Pancreas (tissue), 10 donors: ENCODE results near the gene RTTN. TPM values are rescaled to one million over a fixed set of nuclear protein-coding genes. Genes with fewer than 3 reads are reported as not detected.

Experiments
- ATAC-seq, 4 donors: fragments of 200-7000 bp; cut with Tn5 transposase; one replicate each; pipeline versions ENCODE4 v1.8.0 to v1.9.1; 2020; ENCODE audit warnings: mild to moderate bottlenecking in 4 of 4, moderate library complexity in 4 of 4
- DNase-seq, 6 donors: peaks; one replicate each; pipeline ENCODE4 v3.0.0-alpha.2; 2020
- FAIRE-seq: peaks from 2 replicates; lab custom pipeline; 2012; peaks lifted over from hg19 to GRCh38; lab: Jason Lieb, UNC
- H3K27ac ChIP-seq, 4 donors: fragments of 200-600 bp; sonication (generic); 1 replicate in 3 of 4; 2 replicates in 1 of 4; pipeline versions ENCODE4 v1.5.0 to v1.8.0; 2020
- H3K27me3 ChIP-seq, 4 donors: fragments of 200-600 bp; one replicate each; pipeline ENCODE4 v1.8.0; 2021
- H3K36me3 ChIP-seq, 3 donors: fragments of 200-600 bp; sonication (generic) in 1 of 3; one replicate each; pipeline versions ENCODE4 v1.5.0 to v1.8.0; 2020 to 2021
- H3K4me1 ChIP-seq, 3 donors: fragments of 200-600 bp; one replicate each; pipeline ENCODE4 v1.8.0; 2021
- H3K4me3 ChIP-seq, 4 donors: fragments of 200-600 bp; sonication (generic) in 2 of 4; one replicate each; pipeline versions ENCODE4 v1.5.0 to v1.8.0; 2020 to 2021
- H3K9me3 ChIP-seq, 4 donors: fragments of 200-600 bp; one replicate each; pipeline ENCODE4 v1.8.0; 2021
- CTCF ChIP-seq, 4 donors: fragments of 200-600 bp; sonication (generic) in 3 of 4; IDR thresholded peaks; one replicate each; pipeline versions ENCODE4 v1.5.0 to v1.8.0; 2021; ENCODE audit warnings: antibody characterized with exemption in 4 of 4
- WGBS, 2 donors: extraction: QIAGEN DNeasy Blood & Tissue Kit; methylation state at CpG; one replicate each; pipeline ENCODE4 v1.1.7; 2013; 5-methylcytosine and 5-hydroxymethylcytosine counted together
- intact Hi-C, 3 donors: fragments of 100-400 bp; cut with DNase I; formaldehyde crosslinking; loops; one replicate each; pipeline versions ENCODE4 v1.11.1 to v1.14.2; 2022
- polyA plus RNA-seq, 2 donors: library from polyadenylated mRNA; stranded (reverse); fragments of 200-250 nt; gene quantifications; one replicate each; pipeline ENCODE4 v1.2.3, GENCODE V29; 2013
- total RNA-seq, 6 donors: library from RNA; stranded (reverse); fragmentation: NEBNext Ultra II Directional in 4 of 6; extraction: Animal tissue kit (Norgen Biotek cat#: 25700) in 4 of 6; gene quantifications; one replicate each; pipeline versions ENCODE4 v1.2.1 to v1.2.4, GENCODE V29; 2021 to 2023
- donor health status: healthy with polysubstance abuse.
- donor health status: DM: no; HTN: no; CAD: no; lungs with moderate emphysema.
- donor health status: DM: no; HTN: no; CAD: no.
- donor health status: control.
- donor health status: control.
- donor health status: Bipolar disorder and iron deficiency.
- donor health status: DM: yes; HTN: yes; CAD: no.
- donor health status: DM: no; HTN: no; CAD: no.
- donor health status: DM: no; HTN: no; CAD: no.
- donor health status: DM: yes; HTN: yes; CAD: no.

RTTN gene
- total and polyA plus RNA-seq, 8 donors = 2.5 to 7.2 (median 4.5) TPM

- TF ChIP-seq CTCF (IDR thresholded peaks at IDR 0.05) = no peak
- no peak overlapping the region for H3K27ac ChIP-seq
- DNase-seq (no peak), ATAC-seq (no peak), FAIRE-seq (no peak)
- 93 to 98% methylated on average over 4 of the region's 4 CpGs for WGBS, 2 donors
- H3K9me3 ChIP-seq = no peaks in the 10 kb centered on the region
- H3K27me3 ChIP-seq = no peaks in the 10 kb centered on the region
- no peaks in the 10 kb centered on the region for H3K36me3 ChIP-seq
- H3K4me1 ChIP-seq = no peaks in the 10 kb centered on the region
- intact Hi-C loops = no loop called here
- H3K4me3 ChIP-seq = no peak overlapping the region
These were observed 220.2 kb downstream of the RTTN start for GRCh38 chr18:69985239-69985638.

- intact Hi-C loops = no loop called here
- Histone ChIP-seq H3K4me3 (no peak overlapping the region), H3K9me3 (no peaks in the 10 kb centered on the region), H3K4me1 (no peaks in the 10 kb centered on the region), H3K36me3 (no peaks in the 10 kb centered on the region), H3K27me3 (no peaks in the 10 kb centered on the region), H3K27ac (no peak overlapping the region)
- WGBS, 2 donors = 92 to 95% methylated on average over 4 of the region's 4 CpGs
- FAIRE-seq (no peak), DNase-seq (no peak), ATAC-seq (no peak)
- TF ChIP-seq CTCF (IDR thresholded peaks at IDR 0.05) = no peak
These were observed 223.1 kb downstream of the RTTN start for GRCh38 chr18:69982417-69982816.

- WGBS, 2 donors = 90 to 94% methylated on average over 2 of the region's 2 CpGs
- no peaks in the 10 kb centered on the region for H3K27me3 ChIP-seq
- no peaks in the 10 kb centered on the region for H3K36me3 ChIP-seq
- no peaks in the 10 kb centered on the region for H3K9me3 ChIP-seq
- no peak for DNase-seq
- H3K27ac ChIP-seq = no peak overlapping the region
- no peak for ATAC-seq
- no peak for TF ChIP-seq CTCF (IDR thresholded peaks at IDR 0.05)
- no peak overlapping the region for H3K4me3 ChIP-seq
- no peak for FAIRE-seq
- H3K4me1 ChIP-seq = no peaks in the 10 kb centered on the region
- intact Hi-C loops = no loop called here
These were observed 223.5 kb downstream of the RTTN start for GRCh38 chr18:69981948-69982347.

GRCh38 chr18:69980982-69981804 lies 224.3 kb downstream of the RTTN start:
- no peak overlapping the region for H3K4me3 ChIP-seq
- no peaks in the 10 kb centered on the region for H3K4me1 ChIP-seq
- no peak for TF ChIP-seq CTCF (IDR thresholded peaks at IDR 0.05)
- DNase-seq (no peak), ATAC-seq (no peak), FAIRE-seq (no peak)
- no peaks in the 10 kb centered on the region for H3K27me3 ChIP-seq
- H3K36me3 ChIP-seq = no peaks in the 10 kb centered on the region
- intact Hi-C loops = no loop called here
- 83 to 88% methylated on average over 3 of the region's 3 CpGs for WGBS, 2 donors
- no peak overlapping the region for H3K27ac ChIP-seq
- no peaks in the 10 kb centered on the region for H3K9me3 ChIP-seq

- ATAC-seq = no peak
- Histone ChIP-seq H3K9me3 (no peaks in the 10 kb centered on the region), H3K4me1 (no peaks in the 10 kb centered on the region), H3K4me3 (no peak overlapping the region), H3K36me3 (no peaks in the 10 kb centered on the region), H3K27ac (no peak overlapping the region), H3K27me3 (no peaks in the 10 kb centered on the region)
- no peak for DNase-seq
- no peak for TF ChIP-seq CTCF (IDR thresholded peaks at IDR 0.05)
- intact Hi-C loops = no loop called here
- WGBS, 2 donors = 70 to 76% methylated on average over 4 of the region's 4 CpGs
- FAIRE-seq = no peak
These were observed 225.0 kb downstream of the RTTN start for GRCh38 chr18:69980509-69980908.
